Memory B cell (primary cell): ENCODE data around the gene MFGE8.

Source experiments
- ATAC-seq: fragments of 150-1000 bp; cut with Tn5 transposase; 2 replicates; pipeline ENCODE4 v1.10.0; 2021; ENCODE audit warnings: low read depth, mild to moderate bottlenecking, moderate library complexity
- DNase-seq, 2 donors: peaks; one replicate each; pipeline ENCODE4 v3.0.0; 2022; ENCODE audit warnings: low spot score in 2 of 2
- H3K27ac Mint-ChIP-seq: one replicate; pipeline ENCODE4 v1.8.0; 2022; ENCODE audit warnings: mild to moderate bottlenecking, moderate library complexity, mixed read lengths
- H3K27me3 Mint-ChIP-seq: one replicate; pipeline ENCODE4 v1.8.0; 2022; ENCODE audit warnings: mixed read lengths
- H3K36me3 Mint-ChIP-seq: one replicate; pipeline ENCODE4 v1.8.0; 2022; ENCODE audit warnings: mild to moderate bottlenecking, mixed read lengths
- H3K4me1 Mint-ChIP-seq: one replicate; pipeline ENCODE4 v1.8.0; 2022; ENCODE audit warnings: mixed read lengths
- H3K4me3 Mint-ChIP-seq: one replicate; pipeline ENCODE4 v1.8.0; 2022; ENCODE audit warnings: mild to moderate bottlenecking, moderate library complexity, mixed read lengths
- H3K9me3 Mint-ChIP-seq: one replicate; pipeline ENCODE4 v1.8.0; 2022; ENCODE audit warnings: mixed read lengths

The MFGE8 gene

GRCh38 chr15:88863412-88863811 is 49.8 kb downstream of the MFGE8 start:
- H3K27ac Mint-ChIP-seq, result no peak overlapping the region
- ATAC-seq (no peak), DNase-seq (no peak)
- peaks cover 9% of the 10 kb centered on the region for H3K27me3 Mint-ChIP-seq
- H3K4me1 Mint-ChIP-seq, result no peaks in the 10 kb centered on the region
- no peaks in the 10 kb centered on the region for H3K9me3 Mint-ChIP-seq
- H3K36me3 Mint-ChIP-seq, result no peaks in the 10 kb centered on the region
- H3K4me3 Mint-ChIP-seq, result no peak overlapping the region

DNA sequence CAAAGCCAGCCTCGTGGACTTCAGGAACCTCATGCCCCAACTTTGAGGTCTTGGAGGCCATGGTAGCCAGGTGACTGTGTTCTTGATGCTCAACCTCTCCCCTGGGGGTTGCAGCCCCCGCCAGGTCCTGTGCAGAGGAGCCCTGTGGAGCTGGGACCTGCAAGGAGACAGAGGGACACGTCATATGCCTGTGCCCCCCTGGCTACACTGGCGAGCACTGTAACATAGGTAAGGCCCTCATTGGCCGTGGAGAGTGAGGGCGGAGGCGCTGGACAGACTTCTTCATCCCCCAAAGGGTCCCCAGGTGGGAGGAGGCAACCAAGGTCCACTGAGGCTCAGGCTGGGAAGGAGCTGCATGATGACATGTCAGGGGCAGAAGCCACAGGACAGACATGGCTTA is 53.0 kb downstream of the MFGE8 start:
- Mint-ChIP-seq H3K27ac (no peak overlapping the region), H3K27me3 (peaks cover 7% of the 10 kb centered on the region), H3K9me3 (no peaks in the 10 kb centered on the region), H3K4me3 (no peak overlapping the region), H3K36me3 (no peaks in the 10 kb centered on the region), H3K4me1 (no peaks in the 10 kb centered on the region)
- no peak for DNase-seq
- ATAC-seq, result no peak

GRCh38 chr15:88859550-88859949 is 53.6 kb downstream of the MFGE8 start:
- Mint-ChIP-seq H3K4me3 (no peak overlapping the region), H3K9me3 (peaks cover 3% of the 10 kb centered on the region), H3K27ac (no peak overlapping the region), H3K27me3 (peaks cover 7% of the 10 kb centered on the region), H3K36me3 (peaks cover 3% of the 10 kb centered on the region), H3K4me1 (no peaks in the 10 kb centered on the region)
- DNase-seq, result no peak
- no peak for ATAC-seq

DNA sequence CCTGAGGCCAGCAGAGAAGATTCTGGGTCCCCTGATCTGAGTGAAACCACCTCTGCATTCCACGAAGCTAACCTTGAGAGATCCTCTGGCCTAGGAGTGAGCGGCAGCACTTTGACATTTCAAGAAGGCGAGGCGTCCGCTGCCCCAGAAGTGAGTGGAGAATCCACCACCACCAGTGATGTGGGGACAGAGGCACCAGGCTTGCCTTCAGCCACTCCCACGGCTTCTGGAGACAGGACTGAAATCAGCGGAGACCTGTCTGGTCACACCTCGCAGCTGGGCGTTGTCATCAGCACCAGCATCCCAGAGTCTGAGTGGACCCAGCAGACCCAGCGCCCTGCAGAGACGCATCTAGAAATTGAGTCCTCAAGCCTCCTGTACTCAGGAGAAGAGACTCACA is 54.2 kb downstream of the MFGE8 start:
- no peak for DNase-seq
- no peak for ATAC-seq
- H3K9me3 Mint-ChIP-seq, result peaks cover 4% of the 10 kb centered on the region
- H3K36me3 Mint-ChIP-seq, result peaks cover 4% of the 10 kb centered on the region
- no peaks in the 10 kb centered on the region for H3K4me1 Mint-ChIP-seq
- no peak overlapping the region for H3K4me3 Mint-ChIP-seq
- peaks cover 7% of the 10 kb centered on the region for H3K27me3 Mint-ChIP-seq
- H3K27ac Mint-ChIP-seq, result no peak overlapping the region

DNA sequence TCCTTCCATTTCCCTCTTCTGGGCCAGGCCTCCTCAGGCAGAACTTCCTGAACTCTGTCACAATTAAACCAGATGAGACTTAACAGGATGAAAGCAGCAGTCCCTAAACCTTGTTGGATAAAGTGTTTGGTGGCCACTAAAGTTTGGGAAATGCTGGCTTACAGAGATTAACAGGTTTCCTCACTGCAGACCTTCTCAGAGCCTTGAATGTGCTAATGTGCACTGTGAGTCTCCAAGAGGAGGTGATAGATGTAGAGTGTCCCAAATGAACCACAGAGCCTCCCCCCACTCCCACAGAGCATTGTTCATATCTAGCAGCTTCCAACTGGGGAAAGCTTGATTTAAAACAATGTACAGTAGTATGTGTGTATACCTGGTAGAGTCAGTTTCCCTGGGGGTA is 60.7 kb downstream of the MFGE8 start:
- Mint-ChIP-seq H3K36me3 (peaks cover 6% of the 10 kb centered on the region), H3K27ac (no peak overlapping the region), H3K27me3 (peaks cover 14% of the 10 kb centered on the region)

GRCh38 chr15:88849376-88850072 is 63.7 kb downstream of the MFGE8 start:
- peaks cover 4% of the 10 kb centered on the region for H3K9me3 Mint-ChIP-seq
- peaks cover 3% of the 10 kb centered on the region for H3K36me3 Mint-ChIP-seq
- peaks cover 14% of the 10 kb centered on the region for H3K27me3 Mint-ChIP-seq
- DNase-seq, result no peak
- no peak for ATAC-seq
- no peak overlapping the region for H3K27ac Mint-ChIP-seq
- H3K4me3 Mint-ChIP-seq, result no peak overlapping the region
- no peaks in the 10 kb centered on the region for H3K4me1 Mint-ChIP-seq

More for the DNA sequence above, 60.7 kb downstream of the MFGE8 start:
- no peak for DNase-seq
- Mint-ChIP-seq H3K4me1 (no peaks in the 10 kb centered on the region), H3K4me3 (no peak overlapping the region), H3K9me3 (peaks cover 7% of the 10 kb centered on the region)
- ATAC-seq, result no peak
